G401 (cell line): ENCODE data around the gene UNC5CL. TPM values are rescaled to one million over a fixed set of nuclear protein-coding genes. Genes with fewer than 3 reads are reported as not detected.

Source experiments
- DNase-seq: peaks from one replicate; pipeline ENCODE4 v3.0.0-alpha.2; 2015; ENCODE audit warnings: low spot score
- in situ Hi-C: cut with HindIII; loops from 2 replicates; pipeline ENCODE4 v1.10.0; 2016; ENCODE audit warnings: low sequenced_read_pairs, mixed read lengths
- total RNA-seq: library from RNA; depleted of rRNA; stranded (reverse); fragments of >200 nt; shearing (Covaris generic); gene quantifications from 2 replicates; pipeline ENCODE4 v1.2.3, GENCODE V29; 2014; rRNA removed

The UNC5CL gene, protein sequence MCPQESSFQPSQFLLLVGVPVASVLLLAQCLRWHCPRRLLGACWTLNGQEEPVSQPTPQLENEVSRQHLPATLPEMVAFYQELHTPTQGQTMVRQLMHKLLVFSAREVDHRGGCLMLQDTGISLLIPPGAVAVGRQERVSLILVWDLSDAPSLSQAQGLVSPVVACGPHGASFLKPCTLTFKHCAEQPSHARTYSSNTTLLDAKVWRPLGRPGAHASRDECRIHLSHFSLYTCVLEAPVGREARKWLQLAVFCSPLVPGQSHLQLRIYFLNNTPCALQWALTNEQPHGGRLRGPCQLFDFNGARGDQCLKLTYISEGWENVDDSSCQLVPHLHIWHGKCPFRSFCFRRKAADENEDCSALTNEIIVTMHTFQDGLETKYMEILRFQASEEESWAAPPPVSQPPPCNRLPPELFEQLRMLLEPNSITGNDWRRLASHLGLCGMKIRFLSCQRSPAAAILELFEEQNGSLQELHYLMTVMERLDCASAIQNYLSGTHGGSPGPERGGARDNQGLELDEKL
- 0.71 TPM in 1 of 2 replicates, not detected in the other for total RNA-seq

DNA sequence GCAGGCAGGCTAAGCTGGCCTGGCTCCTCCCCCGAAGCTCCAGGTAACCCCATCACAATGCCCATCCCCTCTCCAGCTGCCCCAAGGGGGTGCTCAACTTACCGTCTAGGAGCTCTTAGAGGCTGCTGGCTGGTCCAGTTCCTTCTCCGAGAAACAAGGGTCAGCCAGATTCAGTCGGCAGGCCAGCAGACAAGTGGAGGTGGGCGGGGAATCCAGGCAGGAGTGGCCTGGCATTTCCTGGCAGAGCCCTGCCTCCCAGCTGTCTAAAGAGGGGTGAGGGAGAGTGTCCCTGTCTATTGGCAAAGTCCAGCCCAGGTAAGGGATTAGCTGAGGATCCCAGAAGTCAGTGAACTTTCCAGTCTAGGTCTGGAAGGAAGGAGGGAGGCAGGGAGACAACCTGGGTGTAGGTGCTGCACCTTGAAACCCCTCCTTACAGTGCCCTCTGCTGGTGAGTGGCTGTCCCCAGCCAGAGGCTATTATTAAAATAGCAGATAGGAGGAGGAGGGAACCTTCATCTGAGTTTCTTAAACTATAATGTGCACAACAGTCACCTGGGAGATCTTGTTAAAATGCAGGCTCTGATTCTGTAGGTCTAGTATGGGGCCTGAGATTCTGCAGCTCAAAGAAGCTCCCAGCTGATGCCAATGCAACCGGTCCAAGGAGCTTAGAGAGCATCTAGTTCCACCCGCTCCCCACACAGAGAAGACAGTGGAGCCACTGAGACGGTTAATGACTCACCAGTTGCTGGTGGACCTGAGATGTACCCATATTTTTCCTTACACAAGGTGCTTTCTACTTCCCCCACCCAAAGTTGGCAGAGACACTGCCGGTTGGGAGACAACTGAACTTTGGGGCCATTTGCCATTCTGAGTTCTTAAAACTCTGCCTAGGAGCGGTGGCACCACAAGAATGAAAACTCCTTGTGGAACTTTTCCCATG, at the start of gene UNC5CL:
UNC5CL (minus strand) TSS at position 162 of the 939 bp plus-strand sequence. CDS start 4,147 bp downstream, outside the sequence.
- peak; percentile 13 for DNase-seq
- in situ Hi-C loops, result no loop called here

DNA sequence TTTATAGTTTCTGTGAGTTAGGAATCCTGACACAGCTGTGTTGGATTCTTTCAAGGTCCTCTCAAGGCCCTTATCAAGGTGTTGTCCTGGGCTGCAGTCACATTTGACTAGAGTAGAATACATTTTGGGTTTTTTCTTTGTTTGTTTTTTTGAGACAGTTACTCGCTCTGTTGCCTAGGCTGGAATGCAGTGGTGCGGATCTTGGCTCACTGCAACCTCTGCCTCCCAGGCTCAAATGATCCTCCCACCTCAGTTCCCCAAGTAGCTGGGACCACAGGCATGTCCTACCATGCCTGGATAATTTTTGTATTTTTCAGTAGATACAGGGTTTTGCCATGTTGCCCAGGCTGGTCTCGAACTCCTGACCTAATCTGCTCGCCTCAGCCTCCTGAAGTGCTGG, 49.4 kb upstream of the UNC5CL start:
- in situ Hi-C loops, result no loop called here
- no peak for DNase-seq

GRCh38 chr6:41085182-41085581, 46.2 kb upstream of the UNC5CL start:
- no peak for DNase-seq
- in situ Hi-C loops, result no loop called here

- in situ Hi-C loops, result no loop called here
- no peak for DNase-seq
These were observed 44.1 kb upstream of the UNC5CL start for GRCh38 chr6:41083072-41083471.

DNA sequence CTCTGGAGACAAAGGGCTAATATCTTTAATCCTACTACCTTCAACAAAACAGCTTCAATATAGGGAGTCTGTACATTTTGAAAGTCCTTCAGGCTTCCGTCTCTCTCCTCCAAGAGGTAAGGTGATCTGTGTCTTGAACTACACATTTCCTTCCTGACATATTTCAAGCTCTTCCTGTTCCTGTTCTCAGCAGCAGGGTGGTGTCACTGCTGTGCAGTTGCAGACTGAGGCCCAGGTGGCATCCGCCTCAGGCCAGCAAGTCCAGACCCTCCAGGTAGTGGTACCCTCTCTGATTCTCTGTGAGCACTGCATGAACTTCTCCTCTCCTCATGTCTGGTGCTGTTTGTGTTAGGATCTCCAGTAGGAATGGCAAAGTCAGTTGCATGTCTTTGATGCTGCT, 41.6 kb upstream of the UNC5CL start:
- in situ Hi-C loops, result no loop called here
- DNase-seq, result no peak

DNA sequence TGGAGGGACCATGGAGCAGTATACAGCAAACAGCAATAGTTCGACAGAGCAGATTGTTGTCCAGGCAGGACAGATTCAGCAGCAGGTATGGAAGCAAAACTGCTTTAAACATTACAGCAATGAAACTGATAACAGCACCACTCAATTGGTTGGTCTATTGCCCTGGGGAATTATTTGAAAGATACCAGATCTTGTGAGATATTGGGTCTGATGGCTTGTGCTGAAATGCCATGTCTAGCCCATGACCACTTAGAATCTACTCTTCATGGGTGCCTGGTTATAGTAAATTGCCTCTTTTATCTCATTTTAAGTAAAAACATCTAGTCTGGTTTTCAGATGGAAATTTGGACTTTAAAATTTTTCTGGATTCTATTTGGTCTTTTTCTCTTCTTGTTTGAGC, 40.1 kb upstream of the UNC5CL start:
- DNase-seq, result no peak
- in situ Hi-C loops, result no loop called here

- DNase-seq, result peak; percentile 21
- in situ Hi-C loops, result no loop called here
These were observed 39.1 kb upstream of the UNC5CL start for GRCh38 chr6:41078101-41078500.

GRCh38 chr6:41077536-41077935, 38.5 kb upstream of the UNC5CL start:
- peak; percentile 59 for DNase-seq
- in situ Hi-C loops, result no loop called here

DNA sequence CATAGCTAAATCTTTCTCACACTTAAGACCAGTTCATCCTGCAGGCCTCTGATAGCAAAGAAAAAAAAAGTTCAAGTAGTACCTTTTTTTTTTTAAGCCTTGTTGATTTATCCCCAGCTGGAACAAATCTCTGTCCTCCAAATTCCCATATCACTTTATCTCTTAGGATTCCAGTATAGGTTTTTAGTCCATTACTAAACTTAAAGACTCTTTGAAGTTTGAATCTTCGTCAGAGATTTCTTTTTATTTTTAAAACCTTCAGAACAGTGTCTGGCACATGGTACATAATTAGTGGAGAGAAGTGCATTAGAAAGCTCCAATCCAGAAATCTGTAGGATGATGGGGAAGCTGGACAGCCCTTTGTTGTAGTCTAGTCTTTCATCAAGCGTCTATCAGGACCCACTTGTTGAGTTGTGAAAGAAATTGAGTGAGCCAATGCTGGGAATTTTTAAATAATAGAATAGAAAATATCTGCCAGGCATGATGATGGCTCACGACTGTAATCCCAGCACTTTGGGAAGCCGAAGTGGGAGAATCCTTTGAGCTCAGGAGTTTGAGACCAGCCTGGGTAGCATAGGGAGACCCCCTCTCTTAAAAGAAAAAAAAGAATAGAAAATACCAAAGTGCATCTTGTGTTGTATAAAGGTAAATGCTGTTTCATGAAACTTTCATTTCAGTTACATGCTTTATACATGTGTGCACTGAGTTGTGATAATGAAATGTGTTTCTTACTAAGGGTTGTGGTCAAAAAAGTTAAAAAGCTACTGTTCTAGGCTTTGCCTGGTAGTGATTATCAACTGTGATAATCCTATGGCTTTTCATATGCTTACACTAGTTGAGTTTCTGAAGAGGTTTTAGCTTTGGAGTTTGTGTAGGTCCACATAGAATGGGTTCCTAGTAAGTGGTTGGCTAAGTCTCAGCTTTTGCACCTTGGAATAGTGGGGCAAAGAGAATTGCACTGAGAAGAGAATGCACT, 36.9 kb upstream of the UNC5CL start:
- in situ Hi-C loops, result no loop called here
- DNase-seq, result no peak

GRCh38 chr6:41074692-41075436, 35.8 kb upstream of the UNC5CL start:
- DNase-seq, result peak; percentile 37
- in situ Hi-C loops, result no loop called here

DNA sequence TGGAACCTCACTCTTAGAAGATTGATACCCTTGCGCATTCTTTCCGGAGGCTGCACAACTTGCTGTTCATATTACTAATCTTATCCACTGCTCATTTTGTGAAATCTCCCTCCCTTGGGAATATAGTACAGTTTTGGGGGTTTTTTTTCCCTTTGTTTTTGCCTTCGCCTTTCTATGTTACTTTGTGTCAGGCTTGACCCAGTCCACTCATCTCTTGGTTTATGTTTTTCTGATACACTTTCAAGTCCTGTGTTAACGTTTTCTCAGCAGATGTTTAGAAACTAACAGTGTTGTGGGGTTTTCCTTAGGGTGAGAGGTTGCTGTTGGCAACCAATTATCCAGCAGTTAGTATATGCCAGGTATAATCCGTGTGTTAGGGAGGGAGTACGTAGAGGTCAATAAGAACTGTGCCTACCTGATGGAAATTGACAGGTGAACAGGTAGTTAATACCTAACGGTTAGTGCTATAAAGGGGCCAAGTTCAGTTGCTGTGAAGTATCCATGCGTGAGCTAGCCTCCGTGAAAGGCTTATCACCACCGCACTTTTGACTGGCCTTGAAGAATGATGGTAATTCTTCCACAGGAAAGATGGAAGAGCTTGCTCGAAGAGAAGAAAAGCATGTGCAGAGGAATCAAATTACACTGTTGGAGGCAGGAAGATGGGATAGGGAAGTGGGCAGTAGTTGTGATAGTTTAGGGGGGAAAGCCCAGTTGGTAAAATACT, 35.1 kb upstream of the UNC5CL start:
- in situ Hi-C loops, result no loop called here
- peak; percentile 53 for DNase-seq

- DNase-seq, result peak; percentile 89
- in situ Hi-C loops, result no loop called here
These were observed 34.4 kb upstream of the UNC5CL start for GRCh38 chr6:41073203-41073967.

- in situ Hi-C loops, result no loop called here
- no peak for DNase-seq
These were observed 33.8 kb upstream of the UNC5CL start, which contains the start of gene NFYA for GRCh38 chr6:41072836-41073202. NFYA (plus strand) TSS chr6:41072974; CDS start chr6:41079090, 6,116 bp downstream.

DNA sequence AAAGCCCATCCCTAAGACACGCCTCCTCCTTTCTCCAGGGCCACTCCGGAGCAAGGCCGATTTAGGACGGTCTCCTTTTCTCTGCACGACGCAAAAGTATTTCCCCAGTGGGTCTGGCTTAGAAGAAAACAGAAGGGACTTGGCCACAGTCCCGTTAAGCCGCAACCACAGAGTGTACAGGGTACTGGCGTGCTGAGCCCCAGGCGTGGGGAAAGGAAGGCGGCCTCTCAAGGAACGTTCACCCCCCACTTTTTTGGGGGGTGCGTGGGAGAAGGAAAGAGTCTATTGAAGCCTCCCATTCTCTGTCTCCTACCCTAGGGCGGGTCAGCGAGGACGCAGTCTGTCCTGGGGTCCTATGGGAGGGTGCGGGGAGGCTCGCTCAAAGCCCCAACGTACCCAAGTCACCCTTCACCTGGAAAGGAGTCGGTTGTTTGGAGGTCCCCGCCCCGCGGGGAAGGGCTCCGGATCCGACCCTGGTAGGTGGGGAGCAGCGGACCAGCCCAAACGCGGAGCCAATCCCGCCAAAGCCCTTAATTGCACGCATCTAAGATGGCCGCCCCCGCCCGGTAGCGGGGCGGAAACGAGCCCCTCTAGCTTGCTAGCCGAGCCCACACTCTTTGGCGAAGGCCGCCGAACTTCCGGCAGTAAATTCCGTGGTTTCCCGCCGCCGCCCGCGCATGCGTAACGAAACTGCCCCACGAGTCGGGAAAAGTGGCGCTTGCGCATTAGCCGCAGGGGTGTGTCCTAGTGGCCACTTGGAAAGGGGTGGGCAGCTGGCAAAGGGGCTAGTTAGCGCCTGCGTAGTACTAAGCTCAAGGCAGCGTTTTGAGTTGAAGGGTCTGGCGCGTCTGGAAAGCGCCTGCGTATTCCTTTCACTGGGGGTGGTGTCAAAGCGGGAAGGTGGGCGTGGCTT, 33.2 kb upstream of the UNC5CL start, which contains the start of gene OARD1:
OARD1 (minus strand) TSS at position 434 of the 913 bp plus-strand sequence. CDS start 722 bp downstream, outside the sequence.
- DNase-seq, result peak; percentile 99
- in situ Hi-C loops, result no loop called here

- no peak for DNase-seq
These were observed 32.5 kb upstream of the UNC5CL start for GRCh38 chr6:41071501-41071922.

More at GRCh38 chr6:41071501-41071922, 32.5 kb upstream of the UNC5CL start:
- in situ Hi-C loops, result no loop called here
